AG04449 (cell line): ENCODE results near the gene EPB41L4A.

ENCODE experiments used
- CTCF ChIA-PET: fragments of 350-600 bp; formaldehyde crosslinking; extraction: SDS; loops from one replicate; lab custom pipeline; 2021; ENCODE audit warnings: antibody characterized with exemption; lab: Yijun Ruan, JAX
- POLR2A ChIA-PET: fragments of 400-600, 350-600 bp; formaldehyde crosslinking; extraction: SDS; loops from one replicate; lab custom pipeline; 2020; ENCODE audit warnings: antibody characterized with exemption, inconsistent platforms; lab: Yijun Ruan, JAX
- DNase-seq: peaks from one replicate; pipeline ENCODE4 v3.0.0-alpha.2; 2010; ENCODE audit warnings: low read depth, low spot score
- H3K4me3 ChIP-seq: 2 replicates; pipeline ENCODE4 v1.5.1; 2011; ENCODE audit warnings: low read depth, mild to moderate bottlenecking, control low read depth, low read length
- TF ChIP-seq, protein P1 (sequence below): IDR thresholded peaks from one replicate; pipeline ENCODE4 v1.5.1; 2011; ENCODE audit warnings: mild to moderate bottlenecking, moderate library complexity, low read length, control low read depth, inconsistent platforms; ENCODE audit not compliant: insufficient read depth; ENCODE audit errors: missing control alignments

The EPB41L4A gene

DNA sequence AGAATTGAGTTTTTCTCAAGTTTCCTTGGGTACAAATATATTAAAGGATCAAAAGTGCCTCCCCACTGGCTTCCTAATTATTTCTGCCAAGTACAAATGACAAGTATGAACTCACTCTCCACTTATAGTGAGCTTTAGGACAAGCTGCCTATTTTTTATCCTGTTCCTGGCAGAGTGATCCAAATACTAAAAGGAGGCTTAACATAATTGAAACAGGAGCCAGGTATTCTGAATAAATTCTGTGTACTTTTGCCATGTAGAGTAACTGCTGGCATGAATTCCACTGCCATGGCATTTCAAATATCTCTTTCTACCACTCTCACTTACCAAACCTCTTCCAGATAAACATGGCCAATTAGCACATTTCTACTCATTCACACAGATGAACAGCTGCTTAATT is 171.1 kb downstream of the EPB41L4A start:
- ChIA-PET POLR2A (no interaction called here), CTCF (no interaction called here)
- H3K4me3 ChIP-seq: no peak overlapping the region
- no peak for DNase-seq
- TF ChIP-seq, protein P1, sequence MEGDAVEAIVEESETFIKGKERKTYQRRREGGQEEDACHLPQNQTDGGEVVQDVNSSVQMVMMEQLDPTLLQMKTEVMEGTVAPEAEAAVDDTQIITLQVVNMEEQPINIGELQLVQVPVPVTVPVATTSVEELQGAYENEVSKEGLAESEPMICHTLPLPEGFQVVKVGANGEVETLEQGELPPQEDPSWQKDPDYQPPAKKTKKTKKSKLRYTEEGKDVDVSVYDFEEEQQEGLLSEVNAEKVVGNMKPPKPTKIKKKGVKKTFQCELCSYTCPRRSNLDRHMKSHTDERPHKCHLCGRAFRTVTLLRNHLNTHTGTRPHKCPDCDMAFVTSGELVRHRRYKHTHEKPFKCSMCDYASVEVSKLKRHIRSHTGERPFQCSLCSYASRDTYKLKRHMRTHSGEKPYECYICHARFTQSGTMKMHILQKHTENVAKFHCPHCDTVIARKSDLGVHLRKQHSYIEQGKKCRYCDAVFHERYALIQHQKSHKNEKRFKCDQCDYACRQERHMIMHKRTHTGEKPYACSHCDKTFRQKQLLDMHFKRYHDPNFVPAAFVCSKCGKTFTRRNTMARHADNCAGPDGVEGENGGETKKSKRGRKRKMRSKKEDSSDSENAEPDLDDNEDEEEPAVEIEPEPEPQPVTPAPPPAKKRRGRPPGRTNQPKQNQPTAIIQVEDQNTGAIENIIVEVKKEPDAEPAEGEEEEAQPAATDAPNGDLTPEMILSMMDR: no peak

DNA sequence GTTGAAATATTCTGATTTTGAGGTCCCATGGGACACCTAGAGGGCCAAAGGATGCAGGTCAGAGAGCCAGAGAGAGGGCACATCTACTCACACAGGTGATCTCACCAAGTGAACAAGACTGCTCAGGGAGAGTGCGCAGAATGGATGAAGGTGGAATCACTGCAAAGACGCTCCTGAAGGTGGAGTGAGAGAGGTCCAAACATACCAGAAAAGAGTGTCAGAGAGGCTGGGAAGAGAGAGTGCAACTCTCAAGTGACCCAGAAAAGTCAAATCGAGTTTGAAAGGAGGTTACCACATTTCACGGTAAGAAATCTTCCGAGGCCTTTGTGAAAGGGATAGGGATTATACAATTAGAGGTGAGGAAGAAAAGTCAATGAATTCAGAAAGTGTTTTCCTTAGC is 173.4 kb downstream of the EPB41L4A start:
- ChIA-PET CTCF (no interaction called here), POLR2A (no interaction called here)
- TF ChIP-seq, protein P1: no peak
- no peak for DNase-seq
- H3K4me3 ChIP-seq: no peak overlapping the region

DNA sequence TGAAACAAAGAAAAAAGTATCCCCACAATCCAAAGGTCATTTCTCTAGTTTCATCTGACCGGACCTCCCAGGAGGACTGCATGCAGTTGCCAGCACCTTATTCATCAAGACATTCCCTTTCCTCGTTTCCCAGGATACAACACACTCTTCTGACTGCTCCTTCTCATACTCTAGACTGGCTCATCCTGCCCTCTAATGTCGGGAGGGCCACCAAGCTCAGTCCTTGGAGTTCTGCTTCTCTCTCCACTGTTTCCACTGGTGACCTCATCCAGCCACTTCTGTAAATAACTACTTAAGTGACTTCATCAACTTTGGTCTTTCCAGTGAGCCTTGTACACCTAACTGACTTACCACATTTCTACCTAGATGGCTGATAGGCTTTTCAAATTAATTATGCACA is 179.1 kb downstream of the EPB41L4A start:
- no peak overlapping the region for H3K4me3 ChIP-seq
- no peak for DNase-seq
- TF ChIP-seq, protein P1: no peak
- CTCF ChIA-PET: no interaction called here
- POLR2A ChIA-PET: no interaction called here

DNA sequence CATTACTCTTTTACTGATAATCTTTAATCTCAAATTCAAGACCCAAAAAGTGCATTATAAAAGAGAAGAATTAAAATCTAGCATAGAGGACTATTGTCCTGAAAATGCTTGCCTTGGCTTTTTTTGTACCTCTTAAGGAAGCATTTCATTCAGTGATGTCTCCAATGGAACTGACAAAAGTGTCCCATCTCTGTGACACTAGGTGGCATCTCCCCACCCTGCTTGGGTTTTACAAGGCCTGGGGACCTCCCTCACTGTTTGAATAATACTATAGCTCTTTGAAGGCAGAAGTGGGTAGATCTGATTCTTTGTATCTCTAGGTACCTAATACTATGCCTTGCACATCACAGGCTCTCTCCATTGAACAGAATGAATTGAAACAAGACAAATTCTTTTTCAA is 180.6 kb downstream of the EPB41L4A start:
- no peak for DNase-seq
- H3K4me3 ChIP-seq: no peak overlapping the region
- ChIA-PET CTCF (no interaction called here), POLR2A (no interaction called here)
- TF ChIP-seq, protein P1: no peak

DNA sequence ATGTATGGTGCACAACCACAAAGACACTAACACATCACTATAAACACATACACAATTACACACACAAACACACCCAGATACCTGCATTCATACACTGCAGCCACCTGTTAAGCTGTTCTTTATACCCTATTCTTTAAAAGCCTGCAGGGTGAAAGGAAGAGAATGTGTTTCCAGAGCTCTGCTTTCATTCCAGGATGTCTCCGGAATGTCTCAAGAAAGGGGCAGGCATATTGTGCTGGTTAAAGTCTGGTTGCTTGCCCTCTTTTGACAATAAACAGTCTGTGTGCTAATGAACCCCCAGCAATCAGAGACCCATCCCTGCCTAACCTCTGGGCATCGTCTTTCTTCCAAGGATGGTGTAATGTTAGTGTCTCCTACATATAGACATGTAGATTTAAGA is 181.6 kb downstream of the EPB41L4A start:
- H3K4me3 ChIP-seq: no peak overlapping the region
- POLR2A ChIA-PET: no interaction called here
- CTCF ChIA-PET: no interaction called here
- DNase-seq: no peak
- TF ChIP-seq, protein P1: no peak

DNA sequence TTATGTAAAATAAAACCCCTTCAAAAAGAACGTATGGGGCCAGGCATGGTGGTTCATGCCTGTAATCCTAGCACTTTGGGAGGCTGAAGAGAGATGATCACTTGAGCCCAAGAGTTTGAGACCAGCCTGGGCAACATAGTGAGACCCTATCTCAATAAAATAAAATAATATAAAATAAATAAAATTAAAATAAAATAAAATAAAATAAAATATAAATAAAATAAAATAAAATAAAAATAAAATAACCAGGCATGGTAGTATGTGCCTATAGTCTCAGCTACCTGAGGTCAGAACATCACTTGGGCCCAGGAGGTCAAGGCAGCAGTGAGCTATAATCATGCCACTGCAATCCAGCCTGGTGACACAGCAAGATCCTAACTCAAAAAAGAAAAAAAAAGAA is 185.1 kb downstream of the EPB41L4A start:
- ChIA-PET CTCF (interaction anchor here (1.0 kb wide), 1 partner anchor 9 kb away, joined by 3 read pairs; no protein-coding TSS in a partner anchor), POLR2A (no interaction called here)
- H3K4me3 ChIP-seq: no peak overlapping the region
- DNase-seq: no peak
- TF ChIP-seq, protein P1: no peak
